Fibroblast of mammary gland (primary cell): ENCODE results near the gene PRM1.
"Not testable (repeated sequence)": the region's sequence is repeated elsewhere in the genome, so short reads cannot be mapped to it uniquely, and the experiment has no call there.

Experiments used
- DNase-seq: peaks from one replicate; pipeline ENCODE4 v3.0.0-alpha.2; 2010; ENCODE audit warnings: low read depth
- H3K4me3 ChIP-seq: 2 replicates; pipeline ENCODE4 v1.5.1; 2011; ENCODE audit warnings: low read depth, mild to moderate bottlenecking, low read length, moderate library complexity; ENCODE audit not compliant: control insufficient read depth
- TF ChIP-seq, protein P1 (sequence below): conservative IDR thresholded peaks from 2 replicates; pipeline ENCODE4 v1.5.1; 2011; ENCODE audit warnings: low read depth, low read length, inconsistent platforms; ENCODE audit not compliant: control insufficient read depth, insufficient read depth

PRM1 gene

DNA sequence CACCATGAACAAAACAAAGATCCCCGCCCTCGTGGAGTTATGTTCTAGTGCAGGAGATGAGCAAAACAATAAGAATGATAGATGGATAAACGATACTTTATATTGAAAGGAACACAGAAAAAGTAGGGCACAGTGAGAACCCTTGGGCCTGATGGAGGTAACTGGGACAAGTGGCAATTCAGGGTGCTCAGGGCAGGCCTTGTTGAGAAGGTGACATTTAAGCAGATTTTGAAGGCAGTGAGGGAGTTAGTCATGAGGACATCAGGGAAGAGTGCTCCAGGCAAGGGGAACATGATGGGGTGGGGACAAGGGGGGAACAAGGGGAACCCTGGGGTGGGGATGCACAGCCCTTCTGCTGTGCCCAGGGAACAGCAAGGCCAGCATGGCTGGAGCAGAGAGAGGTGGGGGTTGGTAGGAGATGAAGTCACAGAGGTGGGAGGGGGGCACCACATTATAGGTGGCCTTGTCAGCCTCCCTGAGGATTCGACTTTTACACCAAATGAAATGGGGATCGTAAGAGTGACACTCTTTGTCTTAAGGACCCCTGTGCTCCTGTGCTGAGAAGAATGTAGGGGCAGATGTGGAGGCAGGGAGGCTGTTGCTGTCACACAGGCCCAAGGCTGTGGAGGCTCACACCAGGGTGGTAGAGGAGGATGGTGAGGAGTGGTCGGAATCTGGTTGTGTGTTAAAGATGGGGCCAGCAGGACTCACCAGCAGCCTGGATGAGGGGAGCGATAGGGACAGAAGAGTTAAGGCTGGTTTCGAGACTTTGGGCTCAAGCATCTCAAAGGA is 9.2 kb upstream of the PRM1 start:
- H3K4me3 ChIP-seq = no peak overlapping the region
- TF ChIP-seq, protein P1, sequence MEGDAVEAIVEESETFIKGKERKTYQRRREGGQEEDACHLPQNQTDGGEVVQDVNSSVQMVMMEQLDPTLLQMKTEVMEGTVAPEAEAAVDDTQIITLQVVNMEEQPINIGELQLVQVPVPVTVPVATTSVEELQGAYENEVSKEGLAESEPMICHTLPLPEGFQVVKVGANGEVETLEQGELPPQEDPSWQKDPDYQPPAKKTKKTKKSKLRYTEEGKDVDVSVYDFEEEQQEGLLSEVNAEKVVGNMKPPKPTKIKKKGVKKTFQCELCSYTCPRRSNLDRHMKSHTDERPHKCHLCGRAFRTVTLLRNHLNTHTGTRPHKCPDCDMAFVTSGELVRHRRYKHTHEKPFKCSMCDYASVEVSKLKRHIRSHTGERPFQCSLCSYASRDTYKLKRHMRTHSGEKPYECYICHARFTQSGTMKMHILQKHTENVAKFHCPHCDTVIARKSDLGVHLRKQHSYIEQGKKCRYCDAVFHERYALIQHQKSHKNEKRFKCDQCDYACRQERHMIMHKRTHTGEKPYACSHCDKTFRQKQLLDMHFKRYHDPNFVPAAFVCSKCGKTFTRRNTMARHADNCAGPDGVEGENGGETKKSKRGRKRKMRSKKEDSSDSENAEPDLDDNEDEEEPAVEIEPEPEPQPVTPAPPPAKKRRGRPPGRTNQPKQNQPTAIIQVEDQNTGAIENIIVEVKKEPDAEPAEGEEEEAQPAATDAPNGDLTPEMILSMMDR = no peak
- DNase-seq = no peak

DNA sequence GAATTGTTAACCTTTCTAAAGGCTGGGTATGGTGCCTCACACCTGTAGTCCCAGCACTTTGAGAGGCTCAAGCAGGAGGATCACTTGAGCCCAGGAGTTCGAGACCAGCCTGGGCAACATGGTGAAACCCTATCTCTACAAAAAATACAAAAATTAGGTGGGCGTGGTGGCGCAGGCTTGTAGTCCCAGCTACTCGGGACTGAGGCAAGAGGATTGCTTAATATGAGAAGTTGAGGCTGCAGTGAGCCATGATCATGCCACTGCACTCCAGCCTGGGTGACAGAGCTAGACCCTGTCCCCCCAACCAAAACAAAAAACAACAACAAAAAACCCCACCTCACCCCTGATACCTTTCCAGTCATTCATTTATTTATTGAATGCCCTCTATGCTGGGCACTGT is 8.6 kb upstream of the PRM1 start:
- DNase-seq = not testable (repeated sequence)

DNA sequence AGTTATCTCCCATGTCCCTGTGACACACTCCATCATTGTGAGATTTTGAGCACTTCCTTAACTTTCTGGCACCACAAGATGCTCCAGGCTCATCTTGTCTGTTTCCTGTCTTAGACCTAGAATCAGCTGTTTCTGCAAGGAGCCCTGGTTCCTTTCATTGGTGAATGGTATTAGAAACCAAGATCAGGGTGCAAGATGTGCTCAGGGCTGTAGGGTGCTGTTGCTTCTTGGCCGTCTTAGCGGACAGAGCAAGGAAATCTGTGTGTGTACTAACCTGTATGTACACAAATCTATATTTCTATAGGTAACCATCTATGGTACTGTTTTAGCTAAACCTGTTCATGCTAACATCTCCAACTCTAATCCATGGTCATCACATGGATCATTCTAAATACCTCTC is 8.1 kb upstream of the PRM1 start:
- no peak for DNase-seq
- TF ChIP-seq, protein P1 = no peak
- H3K4me3 ChIP-seq = no peak overlapping the region

More for the DNA sequence above, 8.6 kb upstream of the PRM1 start:
- not testable (repeated sequence) for H3K4me3 ChIP-seq

DNA sequence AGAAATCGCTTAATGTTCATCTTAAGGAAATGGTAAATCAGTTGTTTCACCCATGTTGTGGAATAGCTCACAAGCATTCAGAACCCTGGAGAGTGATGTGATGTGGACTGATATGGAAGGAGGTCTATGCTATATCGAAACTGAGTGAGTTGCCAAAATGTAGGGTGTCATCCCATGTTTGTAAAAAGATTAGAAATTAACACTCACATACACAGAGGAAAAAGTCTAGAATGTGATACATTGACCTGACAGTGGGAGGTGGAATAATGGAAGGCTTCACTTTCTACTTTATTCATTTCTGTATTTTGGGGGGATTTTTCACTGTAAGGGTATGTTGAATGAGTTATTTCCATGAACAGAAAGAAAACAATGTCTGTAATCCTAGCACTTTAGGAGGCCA is 4.7 kb upstream of the PRM1 start:
- no peak overlapping the region for H3K4me3 ChIP-seq
- TF ChIP-seq, protein P1 = no peak
- DNase-seq = no peak

DNA sequence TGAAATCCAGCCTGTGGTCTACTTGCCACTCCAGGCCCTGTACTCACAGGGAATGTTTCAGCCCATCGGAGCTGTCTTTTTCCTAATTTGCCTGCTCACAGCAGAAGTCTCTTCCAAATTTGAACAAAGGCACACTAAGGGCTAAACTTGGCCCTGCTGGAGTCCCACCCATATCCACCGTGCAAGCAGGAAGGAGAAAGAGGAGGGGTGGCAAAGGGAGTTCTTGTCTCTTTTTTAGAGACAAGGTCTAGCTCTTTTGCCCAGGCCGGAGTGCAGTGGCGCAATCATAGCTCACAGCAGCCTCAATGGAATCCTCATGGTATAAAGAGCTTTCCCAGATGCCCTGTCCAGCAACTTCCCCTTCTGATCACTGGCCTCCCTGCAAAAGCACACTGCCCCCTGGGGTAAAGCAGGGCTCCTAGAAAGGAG is 2.7 kb upstream of the PRM1 start:
- TF ChIP-seq, protein P1 = peak; percentile 6
- H3K4me3 ChIP-seq = no peak overlapping the region
- peak; percentile 16 for DNase-seq

DNA sequence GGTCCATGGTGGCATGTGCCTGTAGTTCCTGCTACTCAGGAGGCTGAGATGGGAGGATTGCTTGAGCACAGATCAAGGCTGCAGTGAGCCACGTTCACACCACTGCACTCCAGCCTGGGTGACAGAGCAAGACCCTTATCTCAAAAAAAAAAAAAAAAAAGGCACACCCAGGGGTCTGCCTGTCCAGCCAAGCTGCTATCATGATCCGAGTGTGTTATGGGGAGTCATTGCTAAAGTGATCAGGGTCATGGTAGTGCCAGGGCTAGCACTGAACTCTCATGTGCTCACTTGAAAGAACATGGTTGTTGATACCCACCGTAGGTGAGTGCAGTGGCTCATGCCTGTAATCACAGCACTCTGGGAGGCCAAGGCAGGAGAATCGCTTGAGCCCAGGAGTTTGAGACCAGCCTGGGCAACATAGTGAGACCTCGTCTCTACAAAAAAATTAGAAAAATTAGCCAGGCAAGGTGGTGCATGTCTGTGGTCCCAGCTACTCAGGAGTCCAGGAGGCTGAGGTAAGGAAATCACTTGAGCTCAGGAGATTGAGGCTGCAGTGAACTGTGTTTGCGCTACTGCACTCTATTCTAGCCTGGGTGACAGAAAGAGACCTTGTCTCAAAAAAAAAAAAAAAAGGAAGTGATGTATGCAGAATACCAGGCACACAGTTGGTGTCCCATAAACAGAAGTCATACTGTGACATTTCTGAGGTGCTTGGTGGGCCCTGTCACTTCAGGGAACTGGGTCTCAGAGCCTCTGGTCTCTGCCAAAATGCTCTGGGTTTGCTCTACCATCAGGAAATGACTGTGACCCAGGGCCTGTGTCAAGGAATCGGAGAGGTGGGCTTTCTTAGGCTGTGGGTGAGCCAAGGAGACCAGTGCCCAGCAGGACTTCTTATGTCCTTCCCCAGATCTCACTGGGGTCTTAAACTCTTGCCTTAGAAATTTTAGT is 2.2 kb downstream of the PRM1 start:
- H3K4me3 ChIP-seq = no peak overlapping the region
- no peak for DNase-seq
- TF ChIP-seq, protein P1 = no peak
